Stimulated activated CD8-positive, alpha-beta memory T cell treated with anti-CD3 and anti-CD28 coated beads, Interleukin-12 subunit alpha, Interleukin-12 subunit beta, amount 100 ng/mL, for 4 hours (primary cell): ENCODE results near the gene KIF23.
A peak's percentile ranks its signal among the peaks of the same experiment; 100 is the strongest.
"Not testable (repeated sequence)": the region's sequence is repeated elsewhere in the genome, so short reads cannot be mapped to it uniquely, and the experiment has no call there.

ENCODE experiments used
- DNase-seq: peaks from one replicate; pipeline ENCODE4 v3.0.0-alpha.2; 2020; ENCODE audit warnings: low read depth

The KIF23 gene

GRCh38 chr15:69413822-69414700, at the start of gene KIF23:
Gene KIF23, plus strand, starts transcription at chr15:69414349. Its CDS starts 117 bp downstream, at chr15:69414466.
- DNase-seq: peak; percentile 83

DNA sequence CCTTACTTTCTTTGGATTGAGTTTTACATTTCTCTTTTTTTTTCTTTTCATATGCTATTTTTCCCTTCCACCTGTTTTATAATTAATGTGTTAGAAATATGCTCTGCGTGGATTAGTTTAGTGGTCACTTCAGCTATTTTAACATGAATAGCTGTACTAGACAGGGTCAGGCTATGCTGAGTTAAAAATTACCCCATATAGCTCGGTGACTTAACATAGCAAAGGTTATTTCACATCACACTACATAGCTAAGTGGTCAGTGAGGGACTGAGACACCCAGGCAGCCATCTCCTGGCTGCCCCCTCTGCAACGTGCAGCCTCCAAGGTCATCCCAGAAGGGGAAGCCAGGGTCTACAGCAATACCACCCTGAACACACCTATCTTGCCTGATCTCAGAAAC, 46.9 kb upstream of the KIF23 start:
- DNase-seq: no peak

- no peak for DNase-seq
These were observed 44.5 kb upstream of the KIF23 start for GRCh38 chr15:69369631-69370030.

- no peak for DNase-seq
These were observed 40.7 kb upstream of the KIF23 start for GRCh38 chr15:69373406-69373805.

DNA sequence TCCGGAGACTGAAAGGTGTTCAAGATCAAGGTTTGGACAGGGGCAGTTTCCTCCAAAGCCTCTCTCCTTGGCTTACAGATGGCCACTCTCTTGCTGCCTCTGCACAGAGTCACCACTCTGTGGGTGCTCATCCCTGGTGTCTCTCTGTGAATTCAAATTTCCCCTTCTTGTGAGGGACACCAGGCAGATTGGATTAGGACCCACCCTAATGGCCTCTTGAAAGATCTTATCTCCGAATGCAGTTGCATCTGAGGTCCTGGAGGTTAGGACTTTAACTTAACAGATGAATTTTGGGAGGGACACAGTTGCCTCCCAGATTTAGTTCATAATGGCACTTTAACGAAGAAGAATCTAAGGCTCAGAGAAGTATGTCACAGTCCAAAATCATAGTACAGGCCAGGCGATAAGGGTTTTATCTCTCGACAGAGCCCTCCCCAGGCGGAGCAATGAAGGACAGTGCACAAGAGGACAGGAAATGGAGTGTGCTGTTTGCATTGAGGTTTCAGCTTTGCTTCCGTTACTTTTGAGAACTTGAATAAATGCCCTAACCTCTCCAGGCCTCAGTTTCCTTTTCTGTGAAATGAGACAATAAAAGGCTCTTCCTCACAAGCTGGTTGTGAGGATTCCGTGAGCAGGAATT, 38.9 kb upstream of the KIF23 start:
- no peak for DNase-seq

- DNase-seq: no peak
These were observed 36.8 kb upstream of the KIF23 start for GRCh38 chr15:69377216-69377970.

- no peak for DNase-seq
These were observed 33.9 kb upstream of the KIF23 start for GRCh38 chr15:69380100-69380725.

GRCh38 chr15:69380726-69381105, 33.4 kb upstream of the KIF23 start:
- no peak for DNase-seq

DNA sequence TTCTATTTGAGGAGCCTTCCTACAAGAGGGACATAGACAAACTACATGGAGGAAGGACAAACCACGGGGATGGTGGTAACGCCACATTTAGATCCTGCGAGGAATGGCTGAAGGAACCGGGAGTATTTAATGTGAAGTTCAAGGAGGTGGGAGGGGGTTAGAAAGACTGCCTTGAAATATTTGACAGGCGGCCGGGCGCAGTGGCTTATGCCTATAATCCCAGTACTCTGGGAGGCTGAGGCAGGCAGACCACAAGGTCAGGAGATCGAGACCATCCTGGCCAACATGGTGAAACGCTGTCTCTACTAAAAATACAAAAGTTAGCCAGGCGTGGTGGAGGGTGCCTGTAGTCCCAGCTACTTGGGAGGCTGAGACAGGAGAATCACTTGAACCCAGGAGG, 32.0 kb upstream of the KIF23 start:
- not testable (repeated sequence) for DNase-seq

DNA sequence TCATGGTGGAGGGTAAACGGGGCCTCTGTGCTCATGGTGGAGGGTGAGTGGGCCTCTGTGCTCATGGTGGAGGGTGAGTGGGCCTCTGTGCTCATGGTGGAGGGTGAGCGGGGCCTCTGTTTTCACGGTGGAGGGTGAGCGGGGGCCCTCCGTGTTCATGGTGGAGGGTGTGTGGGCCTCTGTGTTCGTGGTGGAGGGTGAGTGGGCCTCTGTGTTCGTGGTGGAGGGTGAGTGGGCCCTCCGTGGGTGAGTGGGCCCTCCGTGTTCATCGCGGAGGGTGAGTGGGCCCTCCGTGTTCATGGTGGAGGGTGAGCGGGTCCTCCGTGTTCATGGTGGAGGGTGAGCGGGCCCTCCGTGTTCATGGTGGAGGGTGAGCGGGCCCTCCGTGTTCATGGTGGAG, 30.1 kb upstream of the KIF23 start:
- DNase-seq: not testable (repeated sequence)

DNA sequence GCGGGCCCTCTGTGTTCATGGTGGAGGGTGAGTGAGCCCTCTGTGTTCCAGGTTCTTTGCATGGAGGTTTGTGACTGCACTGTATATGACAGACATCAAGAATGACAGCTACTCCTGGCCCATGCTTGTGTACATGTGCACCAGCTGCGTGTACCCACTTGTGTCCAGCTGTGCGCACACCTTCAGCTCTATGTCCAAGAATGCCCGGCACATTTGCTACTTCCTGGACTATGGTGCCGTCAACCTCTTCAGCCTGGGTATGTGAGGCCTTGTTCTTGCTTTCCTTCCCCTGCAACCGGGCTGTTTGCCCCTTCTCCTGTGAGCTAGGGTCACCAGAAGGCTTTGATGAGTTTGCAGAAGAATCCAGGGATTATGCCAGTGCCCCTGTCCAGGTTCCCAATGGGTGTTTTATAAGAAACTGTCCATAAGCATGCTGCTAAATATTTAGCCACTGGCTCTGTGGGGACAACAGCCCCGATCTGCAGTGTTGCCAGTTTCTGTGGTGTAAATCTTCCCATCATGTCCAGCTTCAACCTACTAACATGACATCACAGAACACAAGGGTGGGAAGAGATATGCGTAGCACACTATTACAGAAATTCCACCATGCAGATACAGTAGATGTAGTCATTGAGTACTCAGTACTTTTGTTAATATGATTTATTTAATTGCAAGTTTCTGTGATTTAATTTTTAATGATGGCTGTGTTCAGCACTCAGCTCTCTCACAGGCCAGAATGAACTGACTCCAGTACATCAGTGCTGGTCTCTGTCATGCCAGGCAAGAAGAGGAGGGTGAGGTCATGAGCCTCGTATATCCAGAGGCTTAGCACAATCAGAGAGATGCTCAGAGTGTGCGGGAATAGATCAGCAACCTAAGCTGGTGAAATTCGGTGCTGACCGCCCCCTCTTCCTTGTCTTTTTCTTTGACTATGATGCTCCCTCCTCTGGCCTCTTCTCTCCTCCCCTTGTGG, 29.2 kb upstream of the KIF23 start:
- no peak for DNase-seq

GRCh38 chr15:69385831-69386230, 28.3 kb upstream of the KIF23 start:
- no peak for DNase-seq

DNA sequence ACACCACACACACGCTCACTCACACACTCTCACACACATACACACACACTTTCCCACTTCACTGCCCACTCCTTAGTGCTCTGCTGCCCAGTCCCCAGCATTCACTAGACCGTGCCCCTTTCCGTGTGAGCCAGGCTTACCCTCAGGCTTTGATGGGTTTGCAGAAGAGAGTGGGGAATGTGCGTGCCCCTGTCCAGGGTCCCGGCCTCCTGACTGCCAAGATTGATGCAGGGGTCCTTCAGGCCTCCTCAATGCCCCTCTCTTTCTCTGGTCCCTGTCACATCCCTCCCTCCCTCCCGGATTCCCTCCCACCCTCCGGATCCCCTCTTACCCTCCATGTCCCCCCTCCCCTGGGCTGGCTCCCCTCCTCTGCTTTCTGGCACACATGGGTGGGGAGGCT, 27.9 kb upstream of the KIF23 start:
- DNase-seq: no peak

GRCh38 chr15:69388260-69388705, 25.9 kb upstream of the KIF23 start:
- DNase-seq: no peak

DNA sequence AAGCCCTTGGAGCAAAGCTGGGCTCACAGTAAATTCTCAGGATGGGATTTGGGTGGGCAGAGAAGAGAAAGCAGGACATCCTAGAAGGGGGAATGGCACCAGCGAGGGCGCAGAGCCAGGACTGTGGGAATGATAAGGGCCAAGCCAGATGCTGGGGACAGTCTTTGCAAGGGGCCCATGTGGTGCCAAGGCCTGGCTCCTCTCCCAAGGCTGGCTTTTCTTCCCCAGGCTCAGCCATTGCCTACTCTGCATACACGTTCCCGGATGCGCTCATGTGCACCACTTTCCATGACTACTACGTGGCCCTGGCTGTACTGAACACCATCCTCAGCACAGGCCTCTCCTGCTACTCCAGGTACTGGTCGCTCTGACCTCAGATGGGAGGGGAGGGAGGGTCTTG, 24.7 kb upstream of the KIF23 start:
- DNase-seq: no peak

DNA sequence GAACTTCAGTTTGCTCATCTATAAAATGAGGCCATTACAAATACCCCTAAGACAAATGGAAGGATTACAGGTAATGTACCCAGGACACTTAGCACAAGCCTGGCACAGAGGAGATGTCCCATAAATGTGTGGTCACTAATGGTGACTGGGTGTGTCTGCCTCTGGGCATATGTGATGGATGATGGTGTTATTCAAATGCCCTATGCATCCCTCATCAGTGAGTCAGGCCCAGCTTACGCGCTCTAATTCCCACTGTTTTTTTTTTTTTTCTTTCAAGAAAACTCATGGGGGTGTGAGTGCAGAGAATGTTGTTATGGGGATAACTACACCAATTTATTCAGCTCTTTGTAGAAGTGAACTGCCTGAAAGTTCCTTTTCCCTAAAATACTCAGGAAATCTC, 23.6 kb upstream of the KIF23 start:
- no peak for DNase-seq

DNA sequence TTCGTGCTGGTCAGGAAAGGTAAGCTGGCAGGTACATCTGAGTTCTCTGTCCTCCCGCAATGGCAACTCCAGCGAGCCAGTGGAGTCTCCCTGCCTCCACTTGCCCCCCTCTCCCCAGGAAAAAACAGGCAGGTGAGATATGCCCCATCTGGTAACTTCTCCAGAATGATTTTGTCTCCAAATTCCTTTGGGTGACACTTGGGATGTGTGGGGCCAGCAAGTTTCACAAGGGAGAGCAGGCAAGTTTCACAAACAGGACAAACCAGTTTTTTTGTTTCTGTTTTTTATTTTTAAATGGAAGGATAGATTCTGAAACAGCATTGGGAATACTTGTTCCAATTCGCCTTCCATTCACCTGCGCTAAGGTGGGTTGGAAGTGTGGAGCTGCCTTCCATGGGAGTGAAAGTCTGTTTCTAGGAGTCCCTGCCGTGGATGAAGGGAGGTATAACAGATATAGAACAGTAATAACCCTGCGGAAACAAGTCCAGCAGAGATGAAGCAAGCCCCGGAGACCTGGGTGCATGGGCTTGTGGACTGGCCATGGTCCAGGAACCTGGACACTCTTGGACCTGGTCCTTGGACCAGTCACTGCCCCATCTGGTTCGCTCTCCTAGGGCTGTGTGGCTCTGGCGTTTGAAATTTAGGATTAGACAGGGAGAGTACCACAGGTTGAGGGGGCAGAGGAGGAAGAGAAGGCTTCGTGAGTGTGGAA, 22.9 kb upstream of the KIF23 start:
- DNase-seq: no peak

DNA sequence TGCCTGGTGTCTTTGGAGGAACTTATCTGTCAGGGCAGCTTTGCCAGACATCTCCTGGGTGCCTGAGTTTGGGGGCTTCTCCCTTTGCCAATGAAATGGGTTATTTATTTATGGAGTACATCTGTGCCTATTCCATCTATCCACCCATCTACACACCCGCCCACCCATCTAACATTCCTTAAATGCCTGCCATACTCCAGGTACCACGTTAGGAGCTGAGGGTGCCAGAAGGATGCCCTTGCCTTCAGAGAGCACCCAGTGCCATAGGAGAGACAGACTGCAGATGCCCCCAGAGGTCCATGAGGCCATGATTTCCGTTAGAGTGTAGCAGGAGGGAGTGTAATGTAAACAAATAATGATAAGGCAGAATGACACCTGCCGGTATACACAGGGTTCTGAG, 21.8 kb upstream of the KIF23 start:
- DNase-seq: no peak

DNA sequence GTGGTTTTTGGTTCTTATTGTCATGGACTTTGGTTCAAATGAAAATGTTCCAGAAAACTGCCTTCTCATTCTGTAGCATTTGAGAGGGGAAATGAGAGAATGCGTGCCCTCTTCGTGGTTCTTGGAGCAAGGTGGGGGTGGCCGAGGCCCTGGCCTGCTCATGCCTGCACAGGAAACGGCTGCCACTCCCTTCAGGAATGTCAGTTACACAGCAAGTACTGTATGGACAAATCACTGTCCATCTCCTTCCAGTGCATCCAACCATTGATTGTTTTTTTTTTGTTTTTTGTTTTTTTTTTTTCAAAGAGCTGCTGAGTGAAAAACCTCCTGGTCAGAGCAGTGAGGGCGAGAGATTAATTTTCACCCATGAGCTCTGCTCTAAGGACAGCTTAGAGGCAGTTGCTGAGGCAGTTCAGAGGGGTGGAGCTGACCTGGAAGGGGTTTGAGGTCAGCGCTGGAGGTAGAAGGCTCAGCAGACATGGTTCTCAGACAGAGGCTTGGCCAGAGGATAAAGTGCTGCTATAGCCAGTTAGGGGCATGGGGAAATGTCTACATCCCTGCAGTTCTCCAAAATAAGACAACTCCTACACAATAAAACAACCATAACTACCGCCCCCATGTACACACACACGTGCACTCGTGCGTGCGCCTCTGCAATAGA, 20.2 kb upstream of the KIF23 start:
- DNase-seq: no peak
